H9 (cell line): ENCODE data around the gene TMEM205. TPM values are rescaled to one million over a fixed set of nuclear protein-coding genes. Genes with fewer than 3 reads are reported as not detected.

Experiments used
- DNase-seq: peaks from one replicate; pipeline ENCODE4 v3.0.0-alpha.2; 2017
- H2AFZ ChIP-seq: one replicate; pipeline ENCODE4 v1.6.1; 2013; ENCODE audit warnings: mild to moderate bottlenecking, low read length, control low read depth, moderate library complexity
- H2AK5ac ChIP-seq: 2 replicates; pipeline ENCODE4 v1.6.1; 2013; ENCODE audit warnings: low read length, control low read depth, mixed read lengths; ENCODE audit not compliant: insufficient read length
- H2BK120ac ChIP-seq: one replicate; pipeline ENCODE4 v1.6.1; 2013; ENCODE audit warnings: low read depth, mild to moderate bottlenecking, low read length, control low read depth, inconsistent platforms; ENCODE audit not compliant: poor library complexity, severe bottlenecking
- H2BK12ac ChIP-seq: 2 replicates; pipeline ENCODE4 v1.6.1; 2013; ENCODE audit warnings: low read length, control low read depth, mixed read lengths, low read depth; ENCODE audit not compliant: insufficient read length
- H2BK15ac ChIP-seq: 2 replicates; pipeline ENCODE4 v1.6.1; 2013; ENCODE audit warnings: low read depth, low read length, control low read depth
- H2BK20ac ChIP-seq: one replicate; pipeline ENCODE4 v1.6.1; 2013; ENCODE audit warnings: low read depth, mild to moderate bottlenecking, low read length, control low read depth, inconsistent platforms; ENCODE audit not compliant: poor library complexity, severe bottlenecking
- H2BK5ac ChIP-seq: 2 replicates; pipeline ENCODE4 v1.6.1; 2013; ENCODE audit warnings: low read length, control low read depth, mixed read lengths; ENCODE audit not compliant: insufficient read length
- H3K14ac ChIP-seq: 2 replicates; pipeline ENCODE4 v1.6.1; 2013; ENCODE audit warnings: low read length, control low read depth; ENCODE audit not compliant: insufficient read depth
- H3K18ac ChIP-seq: 2 replicates; pipeline ENCODE4 v1.6.1; 2013; ENCODE audit warnings: low read depth, mild to moderate bottlenecking, mixed read lengths, low read length, control low read depth; ENCODE audit not compliant: insufficient read length
- H3K23ac ChIP-seq: 2 replicates; pipeline ENCODE4 v1.6.1; 2013; ENCODE audit warnings: low read length, control low read depth, mixed read lengths, low read depth; ENCODE audit not compliant: insufficient read length
- H3K23me2 ChIP-seq: 2 replicates; pipeline ENCODE4 v1.6.1; 2013; ENCODE audit warnings: low read depth, mild to moderate bottlenecking, mixed read lengths, low read length, control low read depth; ENCODE audit not compliant: insufficient read length, poor library complexity, severe bottlenecking
- H3K27ac ChIP-seq: 2 replicates; pipeline ENCODE4 v1.5.1; 2013; ENCODE audit warnings: low read length, control low read depth, mixed read lengths, low read depth; ENCODE audit not compliant: insufficient read length
- H3K27me3 ChIP-seq: 2 replicates; pipeline ENCODE4 v1.6.1; 2013; ENCODE audit warnings: low read length, control low read depth, inconsistent platforms; ENCODE audit not compliant: insufficient read depth
- H3K4ac ChIP-seq: 2 replicates; pipeline ENCODE4 v1.6.1; 2013; ENCODE audit warnings: low read depth, mild to moderate bottlenecking, control low read depth, inconsistent platforms, low read length, moderate library complexity
- H3K4me1 ChIP-seq: 2 replicates; pipeline ENCODE4 v1.6.1; 2013; ENCODE audit warnings: low read length, control low read depth, inconsistent platforms; ENCODE audit not compliant: insufficient read depth
- H3K4me2 ChIP-seq: 2 replicates; pipeline ENCODE4 v1.6.1; 2013; ENCODE audit warnings: low read length, control low read depth, mixed read lengths; ENCODE audit not compliant: insufficient read length, insufficient read depth
- H3K56ac ChIP-seq: 2 replicates; pipeline ENCODE4 v1.6.1; 2013; ENCODE audit warnings: low read depth, mild to moderate bottlenecking, mixed read lengths, low read length, control low read depth; ENCODE audit not compliant: insufficient read length
- H3K79me1 ChIP-seq: 2 replicates; pipeline ENCODE4 v1.6.1; 2013; ENCODE audit warnings: low read depth, mild to moderate bottlenecking, moderate library complexity, low read length, control low read depth, inconsistent platforms; ENCODE audit not compliant: insufficient read depth, poor library complexity, severe bottlenecking
- H3K79me2 ChIP-seq: 2 replicates; pipeline ENCODE4 v1.6.1; 2013; ENCODE audit warnings: low read length, control low read depth, inconsistent platforms; ENCODE audit not compliant: insufficient read depth
- H3K9ac ChIP-seq: 2 replicates; pipeline ENCODE4 v1.6.1; 2013; ENCODE audit warnings: low read length, control low read depth, mixed read lengths; ENCODE audit not compliant: insufficient read length; ENCODE audit errors: extremely low read depth
- H3K9me3 ChIP-seq: one replicate; pipeline ENCODE4 v1.6.1; 2013; ENCODE audit warnings: low read depth, low read length, inconsistent platforms; ENCODE audit not compliant: control insufficient read depth
- H3T11ph ChIP-seq: one replicate; pipeline ENCODE4 v1.6.1; 2013; ENCODE audit warnings: mild to moderate bottlenecking, low read length, control low read depth, inconsistent platforms
- H4K20me1 ChIP-seq: one replicate; pipeline ENCODE4 v1.6.1; 2013; ENCODE audit not compliant: control insufficient read depth, insufficient read length, insufficient read depth
- H4K5ac ChIP-seq: 2 replicates; pipeline ENCODE4 v1.6.1; 2013; ENCODE audit warnings: low read depth, mild to moderate bottlenecking, mixed read lengths, low read length, control low read depth; ENCODE audit not compliant: insufficient read length
- H4K8ac ChIP-seq: replicated peaks from 2 replicates; pipeline ENCODE4 v1.6.1; 2013; ENCODE audit warnings: low read length, control low read depth, mixed read lengths, low read depth; ENCODE audit not compliant: insufficient read length
- H4K91ac ChIP-seq: 2 replicates; pipeline ENCODE4 v1.6.1; 2013; ENCODE audit warnings: low read depth, mild to moderate bottlenecking, moderate library complexity, mixed read lengths, low read length, control low read depth; ENCODE audit not compliant: insufficient read length
- H3K27ac Mint-ChIP-seq, 3 experiments: 2 replicates in 2 of 3; 3 replicates in 1 of 3; pipeline ENCODE4 v1.8.0; 2020 to 2021; ENCODE audit warnings: mixed read lengths in 3 of 3, mild to moderate bottlenecking in 1 of 3, moderate library complexity in 1 of 3
- H3K27me3 Mint-ChIP-seq: 2 replicates; pipeline ENCODE4 v1.8.0; 2021; ENCODE audit warnings: low read depth, mild to moderate bottlenecking, moderate library complexity, mixed read lengths
- H3K36me3 Mint-ChIP-seq, 3 experiments: 2 replicates in 2 of 3; 3 replicates in 1 of 3; pipeline ENCODE4 v1.8.0; 2020 to 2021; ENCODE audit warnings: low read depth in 3 of 3, mixed read lengths in 3 of 3; ENCODE audit not compliant: insufficient read depth in 1 of 3
- H3K4me1 Mint-ChIP-seq, 2 experiments: 2 replicates each; pipeline ENCODE4 v1.8.0; 2020; ENCODE audit warnings: mixed read lengths in 2 of 2
- H3K4me3 Mint-ChIP-seq, 2 experiments: 2 replicates in 1 of 2; 3 replicates in 1 of 2; pipeline ENCODE4 v1.8.0; 2020 to 2021; ENCODE audit warnings: mild to moderate bottlenecking in 2 of 2, mixed read lengths in 2 of 2, moderate library complexity in 1 of 2
- H3K9me3 Mint-ChIP-seq, 2 experiments: 2 replicates in 1 of 2; 3 replicates in 1 of 2; pipeline ENCODE4 v1.8.0; 2020; ENCODE audit warnings: mild to moderate bottlenecking in 2 of 2, mixed read lengths in 2 of 2, moderate library complexity in 1 of 2
- WGBS: extraction: QIAGEN DNeasy Blood & Tissue Kit; methylation state at CpG from one replicate; pipeline ENCODE4 v1.1.7; 2013; ENCODE audit warnings: missing lambda C conversion rate, low lambda C conversion rate, mixed read lengths; ENCODE audit not compliant: insufficient read length; ENCODE audit errors: extremely low coverage; 5-methylcytosine and 5-hydroxymethylcytosine counted together
- total RNA-seq: library from RNA; stranded (reverse); gene quantifications from 2 replicates; pipeline ENCODE4 v1.2.1, GENCODE V29; 2021
- TF ChIP-seq, protein P1 (sequence below): fragments of 200-600 bp; sonication (generic); conservative IDR thresholded peaks from 3 replicates; pipeline ENCODE4 v1.8.0; 2021; ENCODE audit warnings: antibody characterized with exemption, mild to moderate bottlenecking

The TMEM205 gene
- total RNA-seq, 1 experiment from 2014 or later: 69.7 TPM

DNA sequence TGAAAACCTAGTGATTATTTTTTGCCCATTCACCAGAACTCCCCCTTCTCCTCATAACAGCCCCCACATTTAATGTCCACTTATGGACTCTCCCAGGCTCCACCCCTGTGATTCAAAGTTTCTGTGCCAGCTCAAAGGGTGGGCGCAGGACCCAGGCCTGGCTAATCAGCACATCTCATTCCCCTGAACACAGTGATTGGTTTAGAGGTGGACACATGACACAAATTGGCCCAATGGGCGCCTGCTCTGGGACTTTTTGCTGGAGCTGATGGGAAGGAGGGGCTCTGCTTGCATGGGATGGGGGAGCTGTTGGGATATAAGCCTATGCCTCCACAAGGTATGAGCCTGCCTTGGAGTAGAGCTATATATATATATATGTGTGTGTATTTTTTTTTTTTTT lies 44.3 kb upstream of the TMEM205 start:
- no peak overlapping the region for H3K27ac ChIP-seq
- Mint-ChIP-seq H3K36me3 (peaks cover 7 to 16% (median 16%) of the 10 kb centered on the region in 3 experiments; a peak in 6 of 7 replicates), H3K9me3 (peaks cover 0 to 3% of the 10 kb centered on the region in 2 experiments; a peak in 2 of 5 replicates), H3K27me3 (peaks cover 2% of the 10 kb centered on the region; the same call in 1 of the 2 replicates), H3K27ac (no peak overlapping the region), H3K4me3 (no peak overlapping the region), H3K4me1 (peaks cover 3 to 4% of the 10 kb centered on the region in 2 experiments)
- no peaks in the 10 kb centered on the region for H4K20me1 ChIP-seq
- H2AFZ ChIP-seq: no peak overlapping the region
- H3K4me2 ChIP-seq: no peak overlapping the region
- no peak overlapping the region for H4K91ac ChIP-seq
- H3K56ac ChIP-seq: no peak overlapping the region
- WGBS: no CpG with 5 or more reads among the region's 2 CpGs
- no peaks in the 10 kb centered on the region for H3K23me2 ChIP-seq
- H2BK20ac ChIP-seq: no peak overlapping the region
- TF ChIP-seq, protein P1, sequence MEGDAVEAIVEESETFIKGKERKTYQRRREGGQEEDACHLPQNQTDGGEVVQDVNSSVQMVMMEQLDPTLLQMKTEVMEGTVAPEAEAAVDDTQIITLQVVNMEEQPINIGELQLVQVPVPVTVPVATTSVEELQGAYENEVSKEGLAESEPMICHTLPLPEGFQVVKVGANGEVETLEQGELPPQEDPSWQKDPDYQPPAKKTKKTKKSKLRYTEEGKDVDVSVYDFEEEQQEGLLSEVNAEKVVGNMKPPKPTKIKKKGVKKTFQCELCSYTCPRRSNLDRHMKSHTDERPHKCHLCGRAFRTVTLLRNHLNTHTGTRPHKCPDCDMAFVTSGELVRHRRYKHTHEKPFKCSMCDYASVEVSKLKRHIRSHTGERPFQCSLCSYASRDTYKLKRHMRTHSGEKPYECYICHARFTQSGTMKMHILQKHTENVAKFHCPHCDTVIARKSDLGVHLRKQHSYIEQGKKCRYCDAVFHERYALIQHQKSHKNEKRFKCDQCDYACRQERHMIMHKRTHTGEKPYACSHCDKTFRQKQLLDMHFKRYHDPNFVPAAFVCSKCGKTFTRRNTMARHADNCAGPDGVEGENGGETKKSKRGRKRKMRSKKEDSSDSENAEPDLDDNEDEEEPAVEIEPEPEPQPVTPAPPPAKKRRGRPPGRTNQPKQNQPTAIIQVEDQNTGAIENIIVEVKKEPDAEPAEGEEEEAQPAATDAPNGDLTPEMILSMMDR: no peak
- no peak overlapping the region for H3K23ac ChIP-seq
- no peaks in the 10 kb centered on the region for H3K79me2 ChIP-seq
- no peak for DNase-seq
- no peak overlapping the region for H2BK15ac ChIP-seq
- no peak overlapping the region for H2AK5ac ChIP-seq
- H3K4me1 ChIP-seq: peaks cover 2% of the 10 kb centered on the region; the same call in 1 of the 2 replicates
- H2BK120ac ChIP-seq: no peak overlapping the region
- H3K14ac ChIP-seq: no peak overlapping the region
- no peaks in the 10 kb centered on the region for H3K27me3 ChIP-seq
- H3K9me3 ChIP-seq: no peaks in the 10 kb centered on the region
- no peak overlapping the region for H2BK5ac ChIP-seq
- no peak overlapping the region for H4K5ac ChIP-seq
- no peak overlapping the region for H2BK12ac ChIP-seq
- H4K8ac ChIP-seq: no peak overlapping the region
- no peak overlapping the region for H3T11ph ChIP-seq
- no peaks in the 10 kb centered on the region for H3K79me1 ChIP-seq
- no peak overlapping the region for H3K9ac ChIP-seq
- H3K4ac ChIP-seq: no peak overlapping the region
- H3K18ac ChIP-seq: no peak overlapping the region
